ENCODE measurements around the gene UHRF1.
"Not testable (repeated sequence)": the region's sequence is repeated elsewhere in the genome, so short reads cannot be mapped to it uniquely, and the experiment has no call there.

Gene UHRF1

DNA sequence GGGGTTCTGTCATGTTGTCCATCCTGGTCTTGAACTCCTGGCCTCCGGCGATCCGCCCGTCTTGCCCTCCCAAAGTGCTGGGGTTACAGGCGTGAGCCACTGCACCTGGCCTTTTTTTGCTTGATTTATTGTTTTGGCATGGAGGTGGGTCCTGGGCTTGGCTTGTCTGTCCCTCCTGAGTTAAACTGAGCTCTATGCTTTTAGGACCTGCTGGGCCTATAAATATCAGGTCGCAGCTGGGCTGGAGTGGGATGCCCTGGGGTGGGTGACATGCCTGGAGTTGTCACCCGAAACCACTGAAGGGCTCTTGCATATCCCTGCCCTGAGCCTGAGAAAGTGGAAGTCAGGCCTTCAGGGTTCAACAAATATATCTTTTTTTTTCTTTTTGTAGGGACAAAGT is 12.2 kb upstream of the UHRF1 start:
- DNase-seq (ENCODE audit: low spot score) (no peak), FAIRE-seq (no peak)

DNA sequence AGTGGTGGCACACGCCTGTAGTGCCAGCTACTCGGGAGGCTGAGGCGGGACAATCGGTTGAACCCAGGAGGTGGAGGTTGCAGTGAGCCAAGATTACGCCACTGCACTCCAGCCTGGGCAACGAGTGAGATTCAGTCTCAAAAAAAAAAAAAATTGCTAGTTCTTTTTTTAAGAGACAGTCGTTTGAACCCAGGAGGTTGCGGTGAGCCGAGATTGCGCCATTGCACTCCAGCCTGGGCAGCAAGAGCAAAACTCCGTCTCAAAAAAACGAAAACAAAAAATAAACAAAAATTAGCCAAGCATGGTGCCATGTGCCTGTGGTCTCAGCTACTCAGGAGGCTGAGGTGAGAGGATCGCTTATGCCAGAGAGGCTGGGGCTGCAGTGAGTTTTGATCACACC is 8.4 kb upstream of the UHRF1 start:
- FAIRE-seq; DNase-seq (ENCODE audit: low spot score): not testable (repeated sequence)

DNA sequence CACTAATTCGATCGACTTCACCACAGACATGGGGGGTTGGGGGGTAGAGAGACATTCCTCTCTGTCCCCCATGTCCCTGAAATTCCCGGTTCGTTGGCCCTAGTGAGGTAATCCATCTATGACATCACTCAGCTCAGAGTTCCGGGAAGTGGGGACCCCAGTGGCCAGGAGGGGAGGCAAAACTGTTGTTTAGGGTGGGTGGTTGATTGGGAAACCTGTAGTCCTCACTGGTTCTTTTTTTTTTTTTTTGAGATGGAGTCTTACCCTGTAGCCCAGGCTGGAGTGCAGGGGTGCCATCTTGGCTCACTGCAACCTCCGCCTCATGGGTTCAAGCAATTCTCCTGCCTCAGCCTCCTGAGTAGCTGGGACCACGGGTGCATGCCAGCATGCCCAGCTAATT is 6.5 kb upstream of the UHRF1 start, which contains the start of gene ARRDC5:
Gene ARRDC5, minus strand, starts transcription at position 101 of the 400 bp plus-strand sequence. Its CDS starts 71 bp downstream, at position 30.
- DNase-seq (ENCODE audit: low spot score) (no peak), FAIRE-seq (no peak)

DNA sequence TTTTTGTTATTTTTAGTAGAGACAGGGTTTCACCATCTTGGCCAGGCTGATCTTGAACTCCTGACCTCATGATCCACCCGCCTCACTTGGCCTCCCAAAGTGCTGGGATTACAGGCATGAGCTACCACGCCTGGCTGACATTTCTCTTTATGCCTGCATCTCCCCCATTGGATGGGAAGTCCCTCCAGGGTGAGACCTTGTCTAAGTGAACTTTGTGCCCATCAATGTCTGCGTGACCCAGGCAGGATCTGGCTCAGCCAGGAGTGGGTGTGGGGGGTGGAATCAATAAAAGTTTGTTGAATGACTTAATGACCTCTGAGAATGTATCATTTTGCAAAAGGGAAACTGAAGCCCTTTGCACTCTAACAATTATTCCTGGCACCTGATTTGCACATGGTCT is 4.8 kb upstream of the UHRF1 start:
- DNase-seq (ENCODE audit: low spot score) = no peak
- FAIRE-seq = no peak

DNA sequence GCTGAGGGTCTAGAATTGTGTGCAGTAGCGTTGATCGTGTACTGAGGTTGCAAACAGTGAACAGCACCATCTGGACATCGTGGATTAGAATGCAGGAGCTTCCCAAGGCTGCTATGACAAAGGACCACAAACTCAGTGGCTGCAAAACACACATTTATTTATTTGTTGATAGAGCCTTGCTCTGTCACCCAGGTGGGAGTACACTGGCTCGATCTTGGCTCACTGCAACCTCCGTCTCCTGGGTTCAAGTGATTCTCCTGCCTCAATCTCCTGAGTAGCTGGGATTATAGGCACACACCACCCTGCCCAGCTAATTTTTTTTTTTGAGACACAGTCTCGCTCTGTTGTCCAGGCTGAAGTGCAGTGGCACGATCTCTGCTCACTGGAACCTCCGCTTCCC is 2.3 kb upstream of the UHRF1 start:
- FAIRE-seq = no peak
- no peak for DNase-seq (ENCODE audit: low spot score)

DNA sequence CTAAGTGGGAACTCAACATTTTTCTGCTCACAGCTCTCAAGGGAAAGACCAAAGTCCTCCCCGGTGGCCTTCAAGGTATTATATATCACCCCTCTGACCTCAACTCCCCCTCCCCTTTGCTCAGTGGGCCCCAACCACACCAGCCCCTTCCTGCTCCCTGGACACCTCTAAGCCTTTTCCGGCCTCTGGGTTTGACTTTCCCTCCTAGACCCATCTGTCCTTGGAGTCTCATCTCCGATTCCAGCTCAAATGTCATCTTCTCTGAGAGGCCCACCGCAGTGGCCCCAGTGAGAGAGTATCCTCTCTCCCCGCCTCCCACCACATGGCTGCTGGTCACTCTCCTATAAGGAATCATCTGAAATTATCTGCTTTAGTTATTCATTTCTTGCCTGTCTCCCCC is 941 bp upstream of the UHRF1 start:
- FAIRE-seq (no peak), DNase-seq (ENCODE audit: low spot score) (no peak)

DNA sequence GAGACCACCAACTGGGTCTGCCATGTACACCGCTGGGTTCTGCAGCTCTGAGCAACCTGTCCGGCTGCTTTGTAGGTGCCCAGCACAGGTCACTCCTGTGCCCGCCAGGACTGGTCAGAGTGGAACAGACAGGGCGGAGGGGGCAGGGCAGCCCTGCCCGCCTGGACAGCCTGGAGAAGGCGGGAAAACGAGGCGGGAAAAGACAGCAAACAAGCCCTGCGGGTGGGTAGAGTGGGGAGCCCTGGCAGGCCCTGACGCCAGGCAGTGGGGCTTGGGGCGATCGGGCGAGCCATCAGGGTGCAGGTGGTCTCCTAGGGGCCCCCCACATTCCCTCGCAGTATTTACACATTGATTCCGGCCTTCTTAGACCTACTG is 533 bp upstream of the UHRF1 start:
- FAIRE-seq = no peak
- no peak for DNase-seq (ENCODE audit: low spot score)

DNA sequence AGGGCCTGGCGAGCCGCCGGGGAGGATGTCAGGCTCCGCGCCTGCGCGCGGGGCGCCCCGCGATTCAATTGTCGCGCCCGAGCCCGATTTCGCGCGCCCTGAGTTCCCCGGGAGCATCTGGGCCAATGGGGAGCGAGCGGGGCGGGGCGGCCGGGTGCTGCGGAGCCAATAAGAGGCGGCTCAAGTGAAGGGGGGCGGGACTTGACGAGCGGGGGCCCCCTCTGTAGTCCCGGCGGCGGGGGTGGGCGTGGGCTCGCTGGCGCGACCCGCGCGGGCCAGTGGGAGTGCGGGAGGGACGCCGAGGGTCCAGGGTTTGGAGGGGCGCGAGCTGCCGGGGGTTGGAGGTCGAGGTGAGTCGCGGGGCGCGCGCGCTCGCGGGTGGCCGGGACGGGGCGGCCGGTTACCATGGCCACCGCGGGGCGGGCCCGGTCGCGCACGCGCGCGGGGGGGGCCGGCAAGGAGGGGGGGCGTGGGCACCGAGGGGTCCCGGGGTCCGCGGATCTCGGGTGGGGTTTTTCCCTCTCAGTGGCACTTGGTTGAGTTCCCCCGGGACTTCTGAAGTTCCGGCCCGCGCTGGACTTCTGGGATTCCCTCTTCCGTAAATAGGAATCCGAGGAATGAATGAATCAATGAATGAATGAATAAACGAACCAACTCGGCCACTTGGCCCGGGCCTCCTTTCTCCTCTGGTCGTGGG is 744 bp downstream of the UHRF1 start:
- no peak for FAIRE-seq

DNA sequence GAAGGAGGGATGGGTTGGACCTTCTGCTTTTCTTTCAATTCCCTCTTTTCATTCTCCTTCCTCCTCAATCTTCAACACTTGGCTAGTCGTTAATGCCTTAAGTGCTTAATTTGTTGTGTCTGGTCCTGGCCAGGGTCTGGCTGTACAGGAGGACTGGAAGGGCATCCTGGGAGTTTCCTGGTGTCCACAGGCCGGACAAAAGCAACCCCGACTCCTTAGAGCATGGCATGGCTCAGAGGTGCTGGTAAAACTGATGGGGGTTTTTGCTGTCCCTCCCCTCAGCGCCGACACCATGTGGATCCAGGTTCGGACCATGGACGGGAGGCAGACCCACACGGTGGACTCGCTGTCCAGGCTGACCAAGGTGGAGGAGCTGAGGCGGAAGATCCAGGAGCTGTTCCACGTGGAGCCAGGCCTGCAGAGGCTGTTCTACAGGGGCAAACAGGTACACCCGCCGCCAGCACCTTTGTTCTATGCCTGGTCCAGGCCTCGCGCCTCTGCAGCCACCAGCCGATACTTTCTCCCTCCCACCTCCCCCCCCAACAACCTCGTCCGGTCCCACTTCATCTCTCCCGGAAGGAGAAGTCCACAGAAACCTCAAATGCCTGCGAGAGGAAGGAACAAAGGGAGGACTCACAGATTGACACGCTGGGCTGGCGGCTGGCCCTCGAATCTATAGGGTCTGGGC is 1.4 kb downstream of the UHRF1 start:
- FAIRE-seq (peak; percentile 58), DNase-seq (ENCODE audit: low spot score) (peak; percentile 69)

More for the DNA sequence above, 744 bp downstream of the UHRF1 start:
- DNase-seq (ENCODE audit: low spot score) = peak; percentile 84

DNA sequence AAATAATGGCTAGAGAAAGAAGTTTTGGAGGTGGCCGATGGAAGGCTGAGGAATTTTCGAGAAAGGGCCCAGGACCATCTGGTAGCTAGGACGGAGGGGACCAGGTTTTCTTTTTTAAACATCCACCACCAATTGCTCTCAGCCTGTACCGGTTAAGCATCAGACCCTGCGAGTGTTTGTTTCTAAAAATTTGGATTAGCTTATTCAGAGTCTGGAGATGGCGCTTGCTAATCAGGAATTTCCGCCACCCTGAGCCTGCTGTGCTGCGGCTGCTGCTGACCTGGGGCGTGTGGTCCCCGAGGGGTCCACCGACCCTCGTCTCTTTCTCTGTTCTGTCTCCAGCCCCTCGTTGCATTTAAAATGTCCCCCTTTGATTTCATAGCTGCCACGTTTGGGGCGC is 2.0 kb downstream of the UHRF1 start:
- peak; percentile 3 for DNase-seq (ENCODE audit: low spot score)
- FAIRE-seq = no peak

DNA sequence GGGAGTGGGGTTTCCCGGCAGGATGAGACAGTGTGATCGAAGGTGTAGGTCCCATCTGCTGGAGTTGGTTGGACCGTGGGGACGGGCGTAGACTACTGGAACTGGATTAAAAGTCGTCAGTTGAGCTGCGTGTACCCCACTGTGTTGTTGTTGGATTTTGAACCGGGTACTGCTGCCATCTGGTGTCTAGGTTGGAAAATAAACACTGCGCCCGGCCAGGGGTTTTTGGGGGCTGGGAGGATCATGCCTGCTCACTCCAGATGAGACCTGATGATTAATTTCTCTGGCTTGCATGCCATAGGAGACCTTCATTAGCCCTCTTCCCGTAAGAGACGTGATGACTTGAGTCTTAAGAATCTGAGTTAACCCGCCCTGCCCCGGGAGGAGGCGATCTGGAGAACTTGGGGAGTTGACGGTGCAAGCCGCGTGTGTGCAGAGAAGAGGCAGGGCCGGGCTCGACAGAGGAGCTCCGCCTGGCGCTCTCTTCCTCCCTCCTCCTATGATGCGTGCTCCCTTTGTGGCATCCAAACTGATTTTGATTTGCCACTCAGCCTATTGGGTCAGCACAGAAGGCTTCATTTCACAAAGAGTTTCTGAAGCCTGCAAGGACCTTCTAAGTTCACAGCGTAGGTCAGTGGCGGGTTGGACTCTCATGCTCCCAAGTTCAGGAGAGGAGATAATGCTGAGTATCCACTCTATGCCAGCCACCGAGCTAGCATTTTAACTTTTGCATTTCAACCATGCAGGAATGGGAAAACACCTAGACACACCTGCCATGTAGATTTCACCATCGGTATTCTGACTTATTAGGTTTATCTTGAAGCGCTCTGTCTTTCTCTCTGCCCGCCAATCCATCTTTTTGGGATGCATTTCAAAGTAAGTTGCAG is 2.7 kb downstream of the UHRF1 start:
- DNase-seq (ENCODE audit: low spot score) (peak; percentile 99), FAIRE-seq (peak; percentile 98)

DNA sequence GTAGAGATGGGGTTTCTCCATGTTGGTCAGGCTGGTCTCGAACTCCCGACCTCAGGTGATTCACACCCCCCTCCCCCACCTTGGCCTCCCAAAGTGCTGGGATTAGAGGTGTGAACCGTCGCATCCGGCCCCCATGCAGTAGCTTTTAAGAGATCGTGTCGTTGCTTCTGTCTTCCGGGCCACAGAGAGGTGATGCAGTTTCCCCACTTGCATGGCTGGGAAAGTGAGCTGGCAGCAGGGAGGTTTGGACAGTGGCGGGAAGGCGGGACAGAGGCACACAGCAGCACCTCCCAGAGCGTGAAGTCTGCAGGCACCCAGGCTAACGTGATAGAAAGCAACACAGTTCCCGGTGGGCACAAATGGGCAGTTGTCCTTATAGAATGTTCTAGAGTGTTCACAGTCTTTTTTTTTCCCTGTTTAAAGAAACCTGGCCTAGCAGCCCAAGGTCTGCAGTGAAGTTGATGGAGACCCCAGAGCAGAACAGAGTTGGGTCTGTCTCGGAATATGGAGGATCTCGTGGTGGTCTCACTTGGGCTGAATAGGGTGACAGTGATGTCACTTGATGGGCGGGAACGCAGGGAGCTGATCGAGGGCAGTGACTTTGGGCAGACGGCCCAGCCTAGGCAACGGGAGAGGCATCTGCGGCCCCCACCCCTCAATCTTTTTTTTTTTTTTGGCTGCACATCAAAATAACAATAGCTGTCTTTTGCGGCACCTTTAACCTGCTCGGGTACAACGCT is 4.9 kb downstream of the UHRF1 start:
- DNase-seq (ENCODE audit: low spot score) = no peak
- FAIRE-seq = no peak

DNA sequence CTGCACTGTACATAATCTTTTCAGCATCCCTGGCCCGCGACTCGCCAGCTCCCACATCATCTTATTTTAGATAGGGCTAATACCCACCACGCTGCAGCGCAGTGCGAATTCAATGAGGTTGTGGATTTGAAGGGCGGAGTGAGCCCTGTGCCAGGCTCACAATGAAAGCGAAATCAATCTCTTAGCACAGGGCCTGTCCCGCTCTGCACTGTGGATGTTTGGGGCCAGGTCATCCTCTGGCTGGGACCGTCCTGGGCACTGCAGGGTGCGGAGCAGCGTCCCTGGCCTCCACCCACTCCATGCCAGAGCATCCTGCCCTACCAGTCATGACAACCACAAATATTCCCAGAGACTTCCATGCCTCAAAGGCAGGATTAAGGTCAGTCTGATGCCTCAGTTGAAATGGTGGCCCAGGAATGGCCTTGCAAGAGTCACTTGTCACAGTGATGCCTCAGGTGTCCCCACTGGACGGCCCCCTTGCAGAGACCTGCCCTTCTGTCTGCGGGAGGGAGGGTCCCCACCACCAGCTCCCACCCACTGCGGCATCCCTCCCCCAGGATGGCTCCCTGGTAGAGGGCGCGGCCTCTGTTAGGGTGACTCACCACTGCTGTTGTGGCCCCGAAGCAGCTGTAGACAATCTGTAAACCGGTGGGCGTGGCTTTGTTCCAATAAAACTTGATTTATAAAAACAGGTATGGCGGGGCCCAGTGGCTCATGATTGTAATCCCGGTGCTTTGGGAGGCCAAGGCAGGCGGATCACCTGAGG is 5.6 kb downstream of the UHRF1 start:
- peak; percentile 66 for FAIRE-seq
- peak; percentile 70 for DNase-seq (ENCODE audit: low spot score)

DNA sequence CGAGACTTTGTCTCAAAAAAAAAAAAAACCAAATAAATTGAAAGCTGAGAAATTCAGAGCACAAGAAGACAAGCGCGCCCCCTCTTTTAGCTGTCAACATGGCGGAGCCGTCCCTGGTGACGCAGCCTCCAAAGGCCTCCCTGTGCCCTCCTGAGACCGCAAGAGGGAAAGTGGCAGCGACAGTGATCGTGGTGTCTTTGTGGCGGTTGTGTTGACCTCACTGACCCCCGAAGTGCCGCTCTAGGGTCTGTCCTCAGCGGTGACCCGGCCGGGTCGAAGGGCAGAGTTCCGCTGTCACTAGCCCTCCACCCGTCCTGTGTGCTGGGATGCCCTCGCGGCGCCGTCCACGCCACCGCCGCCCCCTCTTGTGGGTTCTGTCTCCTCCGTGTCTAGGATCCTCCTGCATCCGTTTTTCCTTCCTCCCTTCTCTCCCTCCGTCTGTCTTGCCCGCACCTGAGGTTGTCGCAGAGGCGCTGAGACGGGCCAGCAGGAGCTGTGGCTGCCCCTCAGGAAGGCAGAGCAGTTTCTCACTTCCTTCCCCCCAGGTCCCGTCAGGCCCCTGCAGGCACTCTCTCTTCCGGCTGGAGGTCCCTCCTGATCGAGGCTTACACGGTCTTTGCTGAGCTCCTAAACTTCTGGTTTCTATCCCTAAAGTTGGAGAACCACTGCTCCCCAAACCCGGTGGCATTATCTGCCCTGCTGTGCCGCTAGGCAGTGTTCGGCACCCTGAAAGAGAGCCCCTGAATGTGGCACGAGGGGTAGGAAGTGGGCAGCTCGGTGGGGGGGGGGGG is 7.2 kb downstream of the UHRF1 start:
- DNase-seq (ENCODE audit: low spot score) (no peak), FAIRE-seq (no peak)

DNA sequence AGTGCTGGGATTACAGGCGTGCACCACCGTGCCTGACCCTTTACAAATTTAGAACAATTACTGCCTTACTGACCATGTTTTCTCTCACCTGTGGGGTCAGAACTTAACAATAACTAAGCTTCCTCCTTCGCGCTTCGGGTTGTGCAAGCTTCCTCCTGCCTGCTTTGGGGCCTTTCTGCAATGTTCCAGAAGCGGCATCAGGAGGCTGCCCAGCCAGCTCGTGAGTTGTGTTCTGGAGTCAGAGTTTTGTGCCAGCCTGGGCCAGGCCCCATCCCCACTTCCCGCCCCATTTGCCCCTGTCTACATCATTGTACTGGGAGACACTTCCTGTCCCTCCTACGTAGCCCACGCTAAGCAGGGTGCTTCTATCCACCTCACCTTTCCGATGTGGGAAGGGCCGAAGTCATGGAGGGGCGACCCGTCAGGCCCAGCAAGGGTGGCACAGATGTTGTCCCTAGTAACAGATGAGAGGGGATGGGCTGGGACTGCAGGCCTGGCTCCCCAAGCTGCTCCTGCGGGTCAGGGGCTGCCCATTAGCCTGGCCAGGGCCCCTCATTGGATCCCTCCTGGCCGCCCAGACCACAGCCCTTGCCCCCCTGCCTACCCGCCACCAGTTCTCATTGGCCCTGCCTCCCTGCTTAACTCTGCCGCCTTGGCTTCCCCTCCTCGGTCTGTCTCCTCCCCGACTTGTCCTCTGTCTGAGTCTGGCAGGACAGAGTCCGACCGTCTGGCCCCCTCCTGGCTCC is 13.4 kb downstream of the UHRF1 start:
- no peak for FAIRE-seq
- no peak for DNase-seq (ENCODE audit: low spot score)

DNA sequence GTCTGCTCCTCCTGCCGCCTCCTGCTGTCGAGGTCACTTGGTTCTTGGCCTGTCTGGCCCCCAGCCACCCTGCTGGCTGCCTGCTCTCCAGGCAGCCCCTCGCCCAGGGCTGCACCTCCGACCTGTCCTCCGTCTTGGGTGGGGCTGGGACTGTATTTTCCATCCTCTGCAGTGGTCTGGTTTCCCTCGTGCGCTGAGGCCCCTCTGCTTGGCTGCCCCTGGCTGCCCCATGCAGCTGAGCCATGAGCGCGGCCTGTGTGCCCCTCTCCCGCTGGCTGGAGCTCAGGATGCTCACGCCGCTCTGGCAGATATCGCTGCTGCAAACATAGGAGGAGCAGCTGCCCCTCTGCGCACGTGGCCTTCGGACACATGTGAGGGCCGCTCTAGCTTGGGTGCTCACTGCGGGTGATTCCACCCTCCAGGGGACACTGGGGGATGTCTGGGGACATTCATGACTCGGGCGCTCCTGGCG is 14.0 kb downstream of the UHRF1 start:
- DNase-seq (ENCODE audit: low spot score) (no peak), FAIRE-seq (no peak)

DNA sequence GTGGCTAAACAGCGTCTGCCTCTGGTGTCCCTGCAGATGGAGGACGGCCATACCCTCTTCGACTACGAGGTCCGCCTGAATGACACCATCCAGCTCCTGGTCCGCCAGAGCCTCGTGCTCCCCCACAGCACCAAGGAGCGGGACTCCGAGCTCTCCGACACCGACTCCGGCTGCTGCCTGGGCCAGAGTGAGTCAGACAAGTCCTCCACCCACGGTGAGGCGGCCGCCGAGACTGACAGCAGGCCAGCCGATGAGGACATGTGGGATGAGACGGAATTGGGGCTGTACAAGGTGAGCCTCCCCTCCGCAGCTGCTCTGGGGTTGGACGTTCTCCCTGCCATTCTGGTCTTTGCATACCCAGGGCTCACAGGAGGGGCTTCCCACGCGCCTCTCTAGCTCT is 19.9 kb downstream of the UHRF1 start:
- FAIRE-seq (no peak), DNase-seq (ENCODE audit: low spot score) (no peak)

DNA sequence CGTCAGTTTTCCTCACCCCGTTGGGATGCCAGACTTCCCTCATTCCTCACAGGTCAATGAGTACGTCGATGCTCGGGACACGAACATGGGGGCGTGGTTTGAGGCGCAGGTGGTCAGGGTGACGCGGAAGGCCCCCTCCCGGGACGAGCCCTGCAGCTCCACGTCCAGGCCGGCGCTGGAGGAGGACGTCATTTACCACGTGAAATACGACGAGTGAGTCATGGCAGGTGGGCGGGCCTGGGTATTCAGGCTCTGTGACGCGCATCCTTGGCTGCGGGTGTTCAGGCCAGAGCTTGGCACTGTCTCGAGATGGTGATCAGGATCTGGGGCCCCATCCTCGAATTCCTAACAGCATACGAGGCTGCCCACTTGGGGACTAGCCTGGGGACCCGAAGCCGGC is 21.4 kb downstream of the UHRF1 start:
- FAIRE-seq (no peak), DNase-seq (ENCODE audit: low spot score) (no peak)

DNA sequence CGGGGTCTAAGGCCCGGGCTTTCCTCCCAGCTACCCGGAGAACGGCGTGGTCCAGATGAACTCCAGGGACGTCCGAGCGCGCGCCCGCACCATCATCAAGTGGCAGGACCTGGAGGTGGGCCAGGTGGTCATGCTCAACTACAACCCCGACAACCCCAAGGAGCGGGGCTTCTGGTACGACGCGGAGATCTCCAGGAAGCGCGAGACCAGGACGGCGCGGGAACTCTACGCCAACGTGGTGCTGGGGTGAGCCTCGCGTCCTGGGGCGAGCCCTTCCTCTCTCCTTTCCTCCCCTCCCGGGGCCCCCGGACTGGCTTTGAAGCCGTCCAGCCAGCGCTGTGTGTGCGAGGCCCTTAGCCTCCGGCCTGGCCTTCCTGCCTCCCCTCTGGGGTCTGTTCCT is 23.4 kb downstream of the UHRF1 start:
- FAIRE-seq (no peak), DNase-seq (ENCODE audit: low spot score) (no peak)
